Activated naive CD4-positive, alpha-beta T cell treated with anti-CD3 and anti-CD28 coated beads, Interleukin-2, amount 50 U/mL, for 16 hours (primary cell): ENCODE measurements around the gene NPHS2.

Experiments
- DNase-seq: peaks from one replicate; pipeline ENCODE4 v3.0.0-alpha.2; 2020

Gene NPHS2

DNA sequence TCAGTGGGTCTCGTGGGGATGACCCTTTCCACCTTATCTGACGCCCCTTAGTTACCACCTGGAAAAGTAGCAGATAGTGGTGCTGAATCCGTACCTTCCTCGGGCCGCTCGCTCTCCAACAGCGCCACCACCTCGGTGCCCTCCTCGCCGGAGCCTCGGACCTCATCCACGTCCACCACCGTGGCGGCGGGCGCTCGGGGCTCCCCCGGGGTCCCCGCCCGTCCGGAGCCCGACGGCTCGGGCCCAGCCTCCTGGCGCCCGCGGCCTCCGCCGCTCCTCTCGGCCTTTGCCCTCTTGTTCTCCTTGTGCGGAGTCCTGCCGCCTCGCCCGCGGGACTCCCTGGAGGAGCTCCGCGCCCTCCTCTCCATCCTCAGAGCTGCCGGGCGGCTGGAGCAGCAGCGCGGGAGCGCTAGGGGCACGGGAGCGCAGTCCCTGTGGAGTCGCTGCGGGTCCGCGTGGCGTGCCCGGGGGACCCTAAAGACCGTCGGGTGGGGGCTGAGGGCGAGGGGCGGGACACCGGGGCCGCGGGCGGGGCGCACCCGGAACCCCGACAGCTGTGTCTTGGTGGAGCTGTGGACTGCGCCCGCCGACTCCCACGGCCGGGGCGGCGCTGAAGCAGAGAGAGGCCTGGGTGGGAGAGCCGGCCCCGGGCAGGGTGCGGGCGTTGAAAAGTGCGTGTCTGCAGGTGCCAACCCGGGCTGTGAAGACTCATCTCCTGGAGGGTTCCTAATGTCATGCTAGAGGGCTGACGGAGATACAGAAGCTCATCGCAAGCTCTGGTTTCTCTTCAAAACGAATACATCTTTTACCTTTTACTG, at the start of gene NPHS2:
Gene NPHS2, minus strand, starts transcription at position 452 of the 818 bp plus-strand sequence. Its CDS starts 84 bp downstream, at position 368.
- DNase-seq: no peak

GRCh38 chr1:179612361-179612760, 36.6 kb upstream of the NPHS2 start:
- DNase-seq: no peak

GRCh38 chr1:179601093-179601492, 25.3 kb upstream of the NPHS2 start:
- no peak for DNase-seq

GRCh38 chr1:179599623-179600249, 24.0 kb upstream of the NPHS2 start:
- no peak for DNase-seq

- DNase-seq: no peak
Measured at GRCh38 chr1:179598631-179599030, 22.9 kb upstream of the NPHS2 start.

DNA sequence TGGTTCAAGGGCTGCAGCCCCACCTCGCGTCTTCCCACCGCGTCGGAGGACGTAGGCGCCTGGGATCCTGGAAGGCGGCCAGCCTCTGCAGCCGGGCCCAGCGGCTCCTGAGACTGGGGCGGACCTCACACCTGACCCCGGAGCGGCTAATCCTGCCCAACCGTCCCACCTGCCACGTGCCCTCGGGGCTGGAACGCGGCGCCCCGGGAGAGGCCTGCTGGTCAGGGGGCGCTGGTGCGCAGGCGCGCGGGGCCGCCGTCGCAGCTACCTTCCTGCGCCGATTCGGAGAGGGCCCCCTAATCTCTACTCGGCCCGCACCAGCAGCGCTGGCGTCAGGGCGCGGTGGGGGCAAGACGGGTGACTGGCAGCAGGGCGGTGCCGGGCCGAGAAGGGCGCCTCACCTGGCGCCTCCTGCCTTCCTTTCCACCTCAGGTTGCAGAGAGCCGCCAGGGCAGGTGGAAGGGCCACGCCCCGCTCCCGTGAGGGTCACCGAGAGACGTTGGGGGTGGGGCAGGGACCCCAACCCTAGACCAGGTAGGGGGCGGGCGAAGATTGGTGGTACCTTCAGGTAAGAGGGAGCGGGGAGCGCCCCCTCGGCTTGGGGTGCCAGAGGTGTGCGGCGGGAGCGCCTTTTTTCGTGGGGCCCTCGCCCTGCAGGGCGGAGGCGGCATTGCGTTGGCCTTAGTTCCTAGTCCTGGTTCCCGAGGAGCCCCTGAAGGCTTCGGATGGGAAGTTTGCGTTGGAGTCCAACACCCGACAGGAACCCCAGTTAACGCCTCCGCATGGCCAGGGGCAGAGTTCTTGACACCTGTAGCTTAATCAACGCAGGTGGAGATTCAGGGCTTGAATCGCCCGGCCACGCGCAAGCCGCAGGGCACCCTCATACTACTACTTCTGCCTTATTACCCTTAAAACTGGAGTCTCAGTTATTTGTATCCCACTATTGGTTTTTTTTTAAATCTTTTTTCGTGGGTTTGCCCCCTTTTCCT, 16.1 kb upstream of the NPHS2 start, which contains the start of gene TDRD5:
Gene TDRD5, plus strand, starts transcription at position 241 of the 989 bp plus-strand sequence. CDS start 784 bp downstream, outside the sequence.
- no peak for DNase-seq

GRCh38 chr1:179591253-179591591, 15.5 kb upstream of the NPHS2 start:
- DNase-seq: no peak

- no peak for DNase-seq
Measured at GRCh38 chr1:179590671-179591070, 14.9 kb upstream of the NPHS2 start.

- no peak for DNase-seq
Measured at GRCh38 chr1:179589509-179589908, 13.8 kb upstream of the NPHS2 start.

DNA sequence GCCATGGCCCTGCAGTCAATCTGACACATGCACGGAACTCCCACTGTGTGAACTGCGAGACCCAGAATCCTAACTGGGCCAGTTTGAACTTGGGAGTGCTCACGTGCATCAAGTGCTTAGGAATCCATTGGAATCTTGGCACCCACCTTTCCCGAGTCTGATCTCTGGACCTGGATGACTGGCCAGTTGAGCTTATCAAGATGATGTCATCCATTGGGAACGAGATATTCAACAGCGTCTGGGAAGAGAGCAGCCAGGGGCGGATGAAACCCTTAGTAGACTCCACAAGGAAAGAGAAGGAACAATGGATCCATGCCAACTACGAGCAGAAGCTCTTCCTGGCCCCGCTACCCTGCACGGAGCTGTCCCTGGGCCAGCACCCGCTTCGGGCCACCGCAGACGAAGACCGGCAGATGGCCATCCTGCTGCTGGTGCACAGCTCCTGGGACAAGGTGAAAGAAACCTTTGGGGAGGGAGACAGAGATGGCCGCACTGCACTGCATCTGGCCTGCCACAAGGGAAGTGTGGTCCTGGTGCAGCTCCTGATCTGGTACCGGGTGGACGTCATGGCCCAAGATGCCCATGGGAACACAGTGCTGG, 12.8 kb upstream of the NPHS2 start:
- DNase-seq: no peak

DNA sequence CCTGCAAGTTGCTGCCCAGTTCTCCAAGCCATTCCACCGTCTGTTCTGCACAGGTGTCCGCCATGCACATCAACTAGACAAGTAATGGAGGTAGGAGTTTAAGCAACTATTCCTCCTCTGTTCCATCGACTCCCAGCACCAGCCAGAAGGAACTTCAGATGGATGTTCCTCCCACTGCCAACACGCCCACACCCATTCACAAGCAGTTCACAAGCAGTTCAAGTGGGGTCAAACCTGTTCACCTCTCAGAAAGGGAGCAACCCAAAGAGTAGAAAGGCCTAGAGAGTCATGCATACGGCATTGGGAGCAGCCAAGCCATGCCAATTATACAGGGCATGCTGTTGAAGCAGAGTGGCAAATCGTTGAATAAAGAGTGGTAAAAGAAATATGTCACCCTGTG, 11.6 kb upstream of the NPHS2 start:
- no peak for DNase-seq

- no peak for DNase-seq
Measured at GRCh38 chr1:179586107-179586823, 10.5 kb upstream of the NPHS2 start.

DNA sequence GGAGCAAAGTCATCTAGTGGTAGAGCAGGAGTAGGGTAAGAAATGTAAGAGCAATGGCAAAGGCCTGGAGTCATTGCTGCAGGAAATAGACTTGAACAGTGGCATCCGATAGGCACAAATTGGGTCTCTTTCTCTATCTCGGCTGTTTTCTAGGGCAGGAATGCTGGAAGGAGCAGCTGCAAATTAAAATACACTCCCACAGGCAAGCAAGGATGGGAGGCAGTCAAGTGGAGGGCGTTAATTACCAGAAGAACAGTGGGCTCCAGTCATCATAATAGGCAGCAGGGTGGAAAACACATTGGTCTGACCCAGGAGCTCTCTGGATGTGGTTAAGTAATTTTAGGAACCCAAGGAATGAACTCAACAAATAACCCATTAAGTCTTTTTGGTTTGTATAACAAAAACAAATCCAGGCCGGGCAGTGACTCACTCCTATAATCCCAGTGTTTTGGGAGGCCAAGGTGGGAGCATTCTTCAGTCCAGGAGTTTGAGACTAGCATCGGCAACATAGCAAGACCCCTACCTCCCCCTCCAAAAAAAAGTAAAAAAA, 8.1 kb upstream of the NPHS2 start:
- no peak for DNase-seq

DNA sequence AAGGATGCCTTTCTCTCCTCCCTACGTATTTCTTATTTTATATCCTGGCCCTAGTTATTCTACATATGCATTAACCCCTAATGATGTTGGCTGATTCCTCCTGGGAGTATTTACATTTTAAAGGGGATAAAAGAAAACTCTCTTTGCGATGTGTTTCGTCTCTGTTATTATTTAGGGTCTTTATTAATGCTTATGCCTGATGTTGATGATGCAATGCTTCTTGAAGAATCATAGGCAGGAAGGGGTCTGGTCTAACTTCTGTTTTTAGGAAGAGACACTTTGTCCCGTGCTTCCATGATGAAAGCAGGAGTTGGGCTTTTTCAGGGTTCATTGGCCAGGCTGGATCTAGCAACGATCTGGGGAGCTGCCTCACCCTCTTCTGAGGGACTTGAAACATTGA, 761 bp upstream of the NPHS2 start:
- no peak for DNase-seq

DNA sequence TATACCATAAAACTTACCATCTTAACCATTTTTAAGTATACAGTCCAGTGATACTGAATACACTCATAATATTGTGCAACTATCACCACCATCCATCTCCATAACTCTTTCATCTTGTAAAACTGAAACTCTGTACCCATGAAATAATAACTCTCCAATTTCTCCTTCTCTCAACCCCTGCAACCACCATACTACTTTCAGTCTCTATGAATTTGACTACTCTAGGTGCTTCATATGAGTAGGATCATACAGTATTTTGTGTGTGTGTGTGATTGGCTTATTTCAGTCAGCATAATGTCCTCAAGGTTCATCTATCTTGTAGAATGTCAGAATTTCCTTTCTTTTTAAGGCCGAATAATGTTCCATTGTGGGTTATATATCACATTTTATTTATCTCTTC, 17.7 kb downstream of the NPHS2 start:
- no peak for DNase-seq

DNA sequence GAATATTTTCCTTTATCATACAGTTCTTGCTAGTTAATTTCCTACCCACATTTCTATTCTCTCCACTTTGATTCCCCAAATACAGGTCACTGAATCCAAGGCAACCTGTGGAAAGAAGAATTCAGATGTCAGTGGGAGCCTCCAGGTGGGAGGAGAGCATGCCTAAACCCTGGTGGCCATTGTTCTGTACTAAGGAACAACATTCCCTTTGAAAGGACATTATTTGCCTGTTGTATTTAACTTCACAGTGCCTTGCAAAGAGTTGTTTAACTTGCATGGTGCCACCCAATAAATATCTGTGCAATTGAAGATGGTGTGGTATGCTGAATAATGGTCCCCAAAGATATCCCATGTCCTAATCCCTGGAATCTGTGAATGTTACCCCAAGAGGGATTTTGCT, 21.3 kb downstream of the NPHS2 start:
- no peak for DNase-seq

GRCh38 chr1:179550746-179551682, 24.7 kb downstream of the NPHS2 start:
- no peak for DNase-seq

DNA sequence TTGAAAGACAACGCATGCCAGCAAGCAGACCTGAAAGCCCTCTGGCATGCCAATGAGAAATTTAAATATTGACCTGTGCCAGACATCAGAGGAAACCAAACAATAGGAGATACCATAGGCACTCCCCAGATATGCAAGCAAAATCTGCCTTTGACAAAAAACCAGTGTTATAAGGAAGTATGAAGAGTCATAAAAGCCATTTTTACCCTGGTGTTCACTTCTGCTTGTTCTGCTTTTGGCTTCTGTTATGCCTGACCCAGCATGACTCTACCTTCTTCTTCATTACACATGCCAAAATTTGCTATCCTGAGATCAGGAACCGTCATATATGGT, 26.4 kb downstream of the NPHS2 start:
- no peak for DNase-seq

DNA sequence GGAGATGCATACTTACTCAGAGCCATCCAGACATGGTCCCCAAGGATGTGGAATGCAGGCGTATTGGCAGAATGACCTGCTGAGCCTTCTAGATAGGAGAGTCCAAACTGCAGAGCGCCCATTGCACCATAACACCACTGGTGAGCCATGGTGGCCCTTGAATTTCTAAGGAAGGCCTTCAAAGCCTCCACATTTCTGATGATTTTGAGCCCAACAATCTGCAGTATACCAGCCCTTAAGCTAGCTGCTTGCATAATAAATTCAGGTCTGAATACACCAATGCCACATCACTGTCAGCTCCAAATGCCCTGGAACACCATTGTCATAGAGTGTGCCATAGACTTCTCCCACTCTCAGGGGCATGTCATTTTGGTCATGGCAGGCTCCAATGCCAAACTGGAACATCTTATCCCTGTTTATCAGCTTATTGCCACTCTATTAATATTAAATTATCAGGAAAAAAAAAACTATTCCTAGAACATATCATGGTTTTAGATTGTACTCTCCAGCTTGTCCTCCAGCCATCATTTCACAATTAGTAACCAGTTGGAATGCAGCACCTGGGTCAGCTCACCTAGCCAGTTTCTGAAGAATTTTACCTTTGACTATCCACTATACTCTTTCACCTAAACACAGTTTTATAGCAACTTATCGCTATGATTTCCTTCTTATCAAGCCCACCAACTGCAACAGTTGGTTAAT, 26.9 kb downstream of the NPHS2 start:
- DNase-seq: no peak

- DNase-seq: no peak
Measured at GRCh38 chr1:179547021-179547535, 28.7 kb downstream of the NPHS2 start.
